ENCODE results near the gene JAZF1.
"Not testable (repeated sequence)": the region's sequence is repeated elsewhere in the genome, so short reads cannot be mapped to it uniquely, and the experiment has no call there.

The JAZF1 gene

DNA sequence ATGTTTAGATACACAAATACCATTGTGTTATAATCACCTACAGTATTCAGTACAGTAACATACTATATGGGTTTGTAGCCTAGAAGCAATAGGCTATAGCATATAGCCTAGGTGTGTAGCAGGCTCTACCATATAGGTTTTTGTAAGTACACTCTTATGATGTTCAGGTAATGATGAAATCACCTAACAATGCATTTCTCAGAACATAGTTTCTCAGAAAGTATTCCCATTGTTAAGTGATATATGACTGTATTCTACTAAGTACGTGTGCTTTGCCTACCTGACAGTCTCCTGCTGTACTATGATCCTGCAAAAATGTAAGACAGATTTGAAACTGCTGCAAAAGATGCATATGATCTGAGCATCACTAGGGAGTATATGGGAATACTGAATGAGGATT, 137.9 kb downstream of the JAZF1 start:
- DNase-seq (ENCODE audit: low read depth in 3 of 3) = no peak

DNA sequence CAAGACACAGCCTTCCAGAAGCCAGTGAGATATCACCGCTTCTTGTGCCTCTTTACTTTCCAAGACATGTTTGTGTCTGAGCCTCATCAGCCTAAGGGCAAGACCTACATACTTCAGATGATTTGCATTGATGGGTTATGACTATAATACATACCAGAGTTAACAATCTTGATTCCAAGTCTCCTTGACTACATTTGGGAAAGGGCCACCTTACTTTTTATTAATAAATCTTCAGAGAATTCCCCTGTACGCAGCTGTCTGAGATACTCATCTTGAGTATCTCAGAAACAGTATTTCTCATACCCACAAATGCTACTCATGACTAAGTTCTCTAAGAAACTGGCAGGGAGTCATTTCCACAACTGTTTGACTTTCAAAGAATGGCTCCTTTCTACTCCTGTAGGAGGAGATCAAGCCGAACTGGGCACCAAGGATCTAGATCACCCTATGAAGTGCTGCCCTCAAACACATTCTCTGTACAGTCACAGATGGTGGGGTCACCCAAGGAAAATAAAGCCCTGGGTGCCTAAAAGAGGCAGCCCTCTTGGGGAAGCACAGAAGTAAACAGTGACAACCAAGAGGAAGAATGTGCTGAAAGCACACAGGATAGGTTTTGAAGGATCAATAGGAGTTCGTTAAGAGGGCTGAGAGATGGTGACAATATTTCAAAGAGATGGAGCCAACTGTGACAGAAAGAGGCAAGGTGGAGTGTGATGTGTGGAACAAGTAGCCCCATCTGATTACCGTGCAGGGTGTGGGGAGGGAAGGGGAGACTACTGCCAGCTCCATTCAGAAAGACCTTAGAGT, 138.9 kb downstream of the JAZF1 start:
- no peak for DNase-seq (ENCODE audit: low read depth in 3 of 3)

DNA sequence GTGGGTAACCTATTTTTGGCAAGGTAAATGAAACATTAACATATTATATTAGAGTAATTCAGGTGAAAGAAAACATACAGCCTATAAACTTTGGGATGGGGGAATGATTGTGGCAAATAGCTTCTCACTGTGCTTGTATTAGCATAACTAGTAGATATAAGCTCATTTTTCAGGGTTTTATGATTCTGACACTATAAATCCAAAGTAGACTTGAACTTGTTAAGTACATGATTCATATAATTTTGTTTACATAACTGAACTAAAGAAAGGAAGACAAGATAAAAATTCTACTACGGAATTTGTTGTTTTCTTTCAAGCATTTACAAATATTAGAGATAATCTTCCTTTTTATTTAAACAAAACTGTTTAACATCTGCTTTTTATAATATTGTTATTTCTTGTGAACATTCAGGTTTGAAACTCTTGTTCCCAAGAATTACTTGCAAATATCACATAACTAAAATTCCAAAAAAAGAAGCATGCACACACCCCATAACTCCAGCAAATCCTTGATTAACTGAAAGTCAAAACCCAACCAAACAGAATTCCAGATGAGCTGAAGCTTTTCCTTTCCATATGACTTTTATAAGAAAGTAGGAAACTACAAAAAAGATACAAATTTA, 142.3 kb downstream of the JAZF1 start:
- no peak for DNase-seq (ENCODE audit: low read depth in 3 of 3)

DNA sequence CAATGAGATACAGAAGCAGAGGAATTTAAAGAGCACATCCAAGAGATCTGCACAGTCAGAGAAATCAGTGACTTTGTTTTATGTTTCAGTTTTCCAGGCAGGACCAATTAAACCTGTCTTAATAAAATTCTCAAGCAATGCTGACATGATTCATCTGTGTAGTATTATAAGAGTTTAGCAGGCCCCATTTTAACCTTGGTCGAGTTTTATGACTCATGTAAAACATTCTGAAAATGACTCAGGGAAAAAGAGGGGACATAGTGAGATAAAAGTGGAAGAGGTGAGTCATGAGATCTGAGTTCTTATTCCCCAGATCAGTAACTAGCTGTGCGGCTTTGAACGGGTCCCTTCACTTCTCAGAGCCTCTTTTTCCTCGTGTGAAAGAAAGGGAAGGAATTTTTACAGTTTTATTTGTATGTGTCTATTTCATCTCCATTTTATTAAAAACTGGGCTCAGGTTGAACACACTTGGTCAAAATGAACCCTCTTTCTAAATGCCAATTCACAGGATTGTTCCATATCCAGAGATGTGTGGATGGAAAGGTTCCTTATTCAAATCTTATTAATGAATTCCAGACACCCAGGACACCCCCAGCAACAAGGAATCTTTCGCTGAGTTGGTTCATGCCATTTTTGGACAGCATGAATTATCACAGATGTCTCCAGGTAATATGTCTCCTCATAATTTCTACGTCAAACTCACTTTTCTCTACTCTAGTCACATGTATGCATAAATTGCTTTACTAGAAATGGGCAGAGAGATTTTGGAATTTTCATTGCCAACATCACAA, 143.2 kb downstream of the JAZF1 start:
- no peak for DNase-seq (ENCODE audit: low read depth in 3 of 3)

DNA sequence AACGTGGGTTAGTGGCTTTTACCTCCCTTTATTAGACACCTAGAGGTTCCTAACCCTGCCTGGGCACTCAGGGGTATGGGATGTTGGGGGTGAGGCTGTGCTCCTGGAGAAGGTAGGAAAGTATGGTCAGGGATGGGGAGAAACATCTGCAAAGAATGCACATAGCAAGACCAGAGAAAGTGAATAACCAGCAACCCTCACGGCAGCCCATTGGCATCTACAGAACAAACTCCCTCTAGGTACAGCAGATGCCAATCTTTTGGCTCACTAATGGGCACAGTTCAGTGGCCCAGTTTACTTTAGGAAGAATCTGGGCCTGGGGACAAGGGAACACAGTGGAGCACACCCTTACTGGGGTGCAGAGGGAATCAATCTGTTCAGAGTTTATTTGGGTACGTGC, 143.9 kb downstream of the JAZF1 start:
- no peak for DNase-seq (ENCODE audit: low read depth in 3 of 3)

DNA sequence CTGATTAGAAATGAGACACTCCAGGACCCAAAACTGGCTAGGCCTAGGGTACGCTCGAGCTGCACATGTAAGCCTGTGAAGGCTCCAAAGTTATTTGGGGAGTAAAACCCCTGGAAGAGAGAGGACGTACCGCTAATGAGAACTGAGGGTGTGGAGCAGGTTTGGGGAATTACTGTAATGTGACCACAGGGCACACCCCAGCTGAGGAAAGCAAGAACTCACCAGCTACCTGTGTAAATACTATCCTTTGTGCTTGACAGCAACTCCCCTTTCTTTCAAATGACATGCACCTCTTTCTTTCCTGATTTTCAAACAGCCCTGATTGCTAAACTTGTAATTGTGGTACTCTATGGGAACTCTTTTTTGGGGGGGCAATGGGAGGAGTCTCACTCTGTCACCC, 147.2 kb downstream of the JAZF1 start:
- no peak for DNase-seq (ENCODE audit: low read depth in 3 of 3)

DNA sequence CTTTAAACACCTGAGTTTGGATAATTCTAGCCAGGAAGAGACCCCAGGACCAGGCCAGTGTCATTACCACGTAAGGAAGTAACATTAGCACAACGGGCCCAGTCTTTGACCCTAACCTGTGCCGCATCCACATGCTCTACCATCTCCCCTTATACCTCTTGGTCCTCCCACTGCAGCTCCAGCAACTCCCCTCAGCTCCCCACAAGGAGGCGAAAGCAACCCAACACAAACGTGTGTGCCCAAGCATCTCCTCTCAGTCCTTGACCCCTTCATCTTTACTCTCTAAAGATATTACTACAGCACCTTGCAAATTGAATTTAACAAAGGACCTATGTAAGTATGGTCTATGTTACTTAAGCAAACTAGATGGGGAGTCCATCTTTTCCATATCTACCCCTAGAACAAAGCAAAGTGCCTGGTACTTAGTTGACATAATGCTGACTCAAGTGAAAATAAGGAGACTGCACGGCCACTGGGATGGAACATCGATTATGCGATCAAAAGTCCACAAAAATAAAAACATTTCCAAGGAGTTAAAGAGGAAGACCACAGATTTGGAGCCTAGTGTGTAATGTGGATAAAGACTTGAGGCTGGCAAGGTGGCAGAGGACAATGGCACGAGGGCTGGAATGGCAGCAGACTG, 147.7 kb downstream of the JAZF1 start:
- DNase-seq (ENCODE audit: low read depth in 3 of 3) = no peak

DNA sequence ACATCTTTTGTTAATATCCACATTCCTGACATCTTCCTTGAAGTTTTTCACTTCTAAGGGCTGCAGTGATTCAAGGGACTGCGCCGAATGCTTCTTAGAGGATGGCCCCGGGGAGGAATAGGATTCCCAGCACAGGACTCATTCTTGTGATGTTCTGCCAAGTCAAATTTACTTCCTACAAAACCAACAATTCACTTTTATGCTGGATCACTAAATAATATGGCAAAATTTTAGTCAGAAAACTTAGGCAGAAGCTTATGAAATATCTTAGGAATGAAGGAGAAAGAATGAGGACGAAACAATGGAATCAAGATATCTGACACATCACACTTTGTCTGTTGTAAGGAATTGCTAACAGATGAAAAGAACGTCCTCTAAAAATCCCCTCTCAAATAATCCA, 151.5 kb downstream of the JAZF1 start:
- DNase-seq (ENCODE audit: low read depth in 3 of 3) = no peak

DNA sequence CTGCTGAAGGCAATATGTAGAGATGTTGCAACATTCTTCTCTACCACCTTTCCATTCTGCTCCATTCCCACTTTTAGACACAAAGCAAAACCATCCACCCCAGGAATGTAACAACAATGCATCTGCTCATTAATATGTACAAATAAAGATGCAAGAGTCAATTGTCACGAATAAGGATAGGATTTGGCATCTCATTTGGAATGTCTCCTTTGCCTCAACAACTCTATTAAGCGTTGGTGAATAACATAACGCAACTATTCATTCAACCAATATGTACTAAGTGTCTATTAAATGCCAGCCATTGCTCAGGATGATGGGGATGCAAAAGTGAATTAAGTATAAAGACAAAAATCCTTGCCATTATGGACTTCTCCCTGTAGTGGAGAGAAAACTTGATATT, 152.1 kb downstream of the JAZF1 start:
- DNase-seq (ENCODE audit: low read depth in 3 of 3) = no peak

DNA sequence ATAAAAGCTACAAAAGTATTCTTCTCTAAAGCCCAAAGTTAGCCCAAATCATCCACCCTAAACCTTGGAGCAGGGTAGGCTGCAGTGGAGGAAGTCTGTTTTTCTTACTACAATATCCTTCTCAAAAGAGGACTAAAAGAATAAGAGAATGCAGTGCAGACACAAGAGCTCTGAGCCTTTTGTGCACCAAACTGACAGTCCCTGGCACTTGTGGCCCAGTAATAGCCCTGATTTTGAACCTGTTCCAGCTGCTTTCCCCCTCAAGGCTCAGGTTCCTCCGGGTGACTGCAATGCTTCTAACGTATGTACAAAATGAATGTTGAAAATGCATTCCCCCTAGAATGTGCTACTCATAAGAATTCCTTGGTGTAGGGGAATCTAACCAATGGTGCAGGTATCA, 154.4 kb downstream of the JAZF1 start:
- no peak for DNase-seq (ENCODE audit: low read depth in 3 of 3)

DNA sequence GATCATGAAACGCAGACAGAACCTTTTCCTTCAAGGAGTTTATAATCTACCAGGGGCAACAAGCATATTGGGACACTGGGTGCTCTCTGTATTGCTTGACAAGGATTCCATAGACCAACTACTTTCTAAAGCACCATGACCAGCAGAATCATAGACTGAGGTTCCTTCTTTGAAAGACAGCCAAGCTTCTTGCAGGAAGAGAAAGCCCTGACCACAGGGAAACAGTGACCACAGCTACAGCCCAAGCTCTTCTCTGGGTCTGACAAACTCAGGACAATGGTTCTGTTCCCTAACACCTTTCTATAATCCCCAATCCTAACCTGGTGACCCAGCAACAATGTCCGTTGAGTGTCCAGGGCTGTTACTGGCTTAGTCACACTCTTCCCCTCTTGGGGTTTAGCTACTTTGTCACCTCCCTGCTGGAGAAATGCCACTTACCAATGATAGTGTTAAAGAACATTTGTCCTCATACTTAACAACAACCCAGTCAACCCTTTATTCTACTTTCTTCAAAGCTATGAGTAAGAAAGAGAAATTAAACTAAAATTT, 155.7 kb downstream of the JAZF1 start:
- no peak for DNase-seq (ENCODE audit: low read depth in 3 of 3)

DNA sequence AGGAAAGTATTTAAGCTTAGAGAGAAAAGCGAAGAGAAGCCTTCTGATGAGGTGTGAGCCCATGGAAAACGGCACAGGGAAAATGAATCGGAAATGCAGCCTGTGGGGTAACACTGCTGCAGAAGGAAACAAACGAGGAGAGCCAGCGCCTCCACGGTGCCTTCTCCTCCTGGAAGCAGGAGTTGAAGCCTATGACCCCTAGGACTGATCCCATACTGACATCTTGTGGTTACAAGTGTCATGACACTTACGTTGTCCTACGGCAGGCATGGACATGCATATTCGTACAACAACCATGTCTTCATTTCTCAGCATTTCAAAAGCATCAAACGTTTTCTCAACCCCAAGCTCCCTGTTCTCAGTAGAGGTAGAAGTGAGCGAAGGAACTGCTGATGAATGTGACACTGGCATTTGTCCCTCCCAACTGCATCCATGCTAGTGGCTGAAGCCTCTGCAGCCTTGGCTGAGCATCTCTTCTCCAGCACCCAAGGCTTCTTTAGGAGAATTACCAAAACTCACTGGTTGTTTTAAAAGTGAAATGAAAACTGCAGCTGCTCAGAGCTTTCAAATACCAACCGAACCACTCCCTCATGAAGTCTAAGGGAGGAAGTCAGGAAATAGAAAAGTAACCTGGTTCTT, 160.2 kb downstream of the JAZF1 start:
- no peak for DNase-seq (ENCODE audit: low read depth in 3 of 3)

DNA sequence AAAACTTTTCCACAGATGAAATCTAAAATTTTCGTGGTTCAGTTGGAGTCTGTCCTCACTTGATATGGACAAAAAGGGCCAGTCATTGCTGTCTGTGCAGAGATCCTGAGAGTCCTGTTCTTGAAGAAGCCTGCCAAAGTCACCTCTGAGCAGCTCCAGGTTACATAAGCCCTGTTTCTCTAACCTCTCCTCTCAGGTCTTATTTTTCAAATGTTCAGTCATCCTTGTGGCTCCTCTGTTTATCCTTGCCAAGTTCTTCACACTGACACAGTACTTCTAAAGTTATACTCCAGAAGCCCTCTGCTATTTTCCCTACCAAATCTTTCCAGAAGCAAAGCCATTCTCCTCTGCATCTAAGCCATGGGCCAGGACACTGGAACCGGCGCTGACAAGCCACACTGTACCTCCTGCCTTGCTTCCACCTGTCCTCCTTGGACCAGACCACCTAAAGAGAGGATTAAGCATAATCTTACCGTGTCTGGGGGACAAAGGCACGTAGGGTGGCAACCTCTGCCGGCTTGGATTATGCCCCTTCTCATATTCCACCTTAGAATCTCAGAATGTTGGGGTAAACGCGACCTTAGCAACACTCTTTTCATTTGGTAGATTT, 161.6 kb downstream of the JAZF1 start:
- DNase-seq (ENCODE audit: low read depth in 3 of 3) = no peak

DNA sequence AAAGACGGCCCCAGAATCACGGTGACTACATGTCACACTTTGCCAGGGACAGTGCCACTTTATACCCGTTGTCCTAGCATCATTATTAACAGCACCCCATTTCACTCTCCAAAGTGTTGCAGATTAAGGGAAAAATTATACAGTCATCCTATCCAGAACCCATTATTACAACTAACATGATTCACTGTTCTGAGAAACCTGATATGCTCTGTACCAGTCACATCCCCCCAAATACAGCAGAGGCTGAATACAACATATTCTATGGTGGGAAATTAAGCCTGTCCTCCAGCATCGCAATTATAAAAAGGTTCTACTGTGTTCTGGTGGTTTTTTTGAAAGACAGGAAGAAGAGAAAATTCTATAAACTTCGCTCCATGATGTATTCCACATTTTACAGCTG, 162.1 kb downstream of the JAZF1 start:
- no peak for DNase-seq (ENCODE audit: low read depth in 3 of 3)

DNA sequence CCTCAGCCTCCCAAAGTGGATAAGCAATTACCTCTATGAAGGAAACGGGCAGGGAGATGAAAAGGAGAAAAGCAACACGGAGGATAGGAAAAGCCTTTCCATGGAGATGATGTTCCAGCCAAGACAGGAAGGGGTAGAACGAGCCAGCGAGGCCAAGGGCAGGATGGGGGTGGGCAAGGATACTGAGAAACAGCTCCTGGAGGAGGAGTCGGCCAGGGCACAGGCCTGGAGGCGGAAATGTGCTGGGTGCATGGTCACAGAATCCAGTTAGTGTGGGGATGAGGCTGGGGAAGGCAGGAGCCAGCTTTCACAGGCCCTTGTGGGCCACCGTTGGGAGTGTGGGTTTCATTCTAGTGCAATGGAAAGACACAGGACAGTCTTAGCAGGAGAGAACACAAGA, 162.6 kb downstream of the JAZF1 start:
- DNase-seq (ENCODE audit: low read depth in 3 of 3) = no peak

DNA sequence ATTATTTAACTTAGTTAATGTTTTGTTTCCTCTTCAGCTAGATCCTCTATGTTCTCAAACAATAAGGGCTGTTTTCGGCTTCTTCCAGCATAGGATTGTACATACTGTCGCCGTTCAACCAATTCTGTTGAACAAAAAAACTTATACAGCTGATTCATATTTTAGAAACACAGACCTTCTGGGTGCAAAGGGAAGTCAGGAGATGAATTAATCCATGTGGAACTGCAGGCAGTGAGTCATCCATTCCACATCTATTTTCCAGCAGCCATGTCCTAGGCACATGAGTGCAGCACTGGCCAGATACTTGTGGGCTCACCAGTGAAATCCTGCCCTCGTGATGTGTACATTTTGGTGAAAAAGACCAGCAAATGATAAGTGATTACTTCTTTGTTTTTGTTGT, 163.2 kb downstream of the JAZF1 start:
- no peak for DNase-seq (ENCODE audit: low read depth in 3 of 3)

DNA sequence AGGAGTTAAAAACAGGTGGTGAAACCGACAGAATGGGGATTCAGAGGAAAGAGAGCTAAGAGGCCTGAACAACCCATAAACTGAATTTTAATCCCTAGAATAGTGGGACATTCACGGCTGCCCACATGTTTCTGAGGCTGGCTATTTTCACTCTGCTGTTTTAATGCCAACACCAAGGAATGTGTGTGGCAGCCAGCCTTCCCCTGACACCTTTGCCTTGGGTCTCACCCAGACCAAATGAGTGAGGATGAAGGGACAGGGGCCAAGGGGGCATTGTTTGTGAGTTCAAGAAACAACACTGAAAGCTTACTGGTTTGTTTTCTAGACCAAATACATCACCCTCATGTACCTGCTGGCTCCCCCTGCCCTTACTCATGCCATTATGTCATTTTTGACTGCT, 164.3 kb downstream of the JAZF1 start:
- no peak for DNase-seq (ENCODE audit: low read depth in 3 of 3)

DNA sequence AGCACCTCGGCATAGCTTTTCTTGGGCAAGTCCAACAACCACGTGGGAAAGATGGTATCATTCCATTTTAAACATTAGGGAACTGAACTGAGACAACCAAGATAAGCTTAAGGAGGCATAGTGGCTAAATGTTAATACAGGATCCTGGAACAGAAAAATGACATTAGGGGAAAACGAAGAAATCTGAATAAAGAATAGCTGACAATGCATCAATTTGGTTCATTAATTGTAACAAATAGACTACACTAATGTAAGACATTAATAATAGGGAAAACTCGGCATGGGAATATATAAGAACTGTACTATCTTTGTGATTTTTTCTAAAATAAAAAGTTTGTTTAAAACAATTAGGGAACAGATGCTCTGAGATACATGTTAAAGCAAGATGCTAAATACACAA, 165.4 kb downstream of the JAZF1 start:
- DNase-seq (ENCODE audit: low read depth in 3 of 3) = no peak

DNA sequence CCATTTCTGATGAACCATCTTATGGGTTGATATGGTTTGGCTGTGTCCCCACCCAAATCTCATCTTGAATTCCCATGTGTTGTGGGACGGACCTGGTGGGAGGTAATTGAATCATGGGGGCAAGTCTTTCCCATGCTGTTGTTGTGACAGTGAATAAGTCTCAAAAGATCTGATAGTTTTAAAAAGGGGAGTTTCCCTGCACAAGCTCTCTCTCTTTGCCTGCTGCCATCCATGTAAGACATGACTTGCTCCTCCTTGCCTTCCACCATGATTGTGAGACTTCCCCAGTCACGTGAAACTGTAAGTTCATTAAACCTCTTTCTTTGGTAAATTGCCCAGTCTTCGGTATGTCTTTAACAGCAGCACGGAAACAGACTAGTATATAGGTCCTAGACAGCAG, 166.3 kb downstream of the JAZF1 start:
- not testable (repeated sequence) for DNase-seq (ENCODE audit: low read depth in 3 of 3)

DNA sequence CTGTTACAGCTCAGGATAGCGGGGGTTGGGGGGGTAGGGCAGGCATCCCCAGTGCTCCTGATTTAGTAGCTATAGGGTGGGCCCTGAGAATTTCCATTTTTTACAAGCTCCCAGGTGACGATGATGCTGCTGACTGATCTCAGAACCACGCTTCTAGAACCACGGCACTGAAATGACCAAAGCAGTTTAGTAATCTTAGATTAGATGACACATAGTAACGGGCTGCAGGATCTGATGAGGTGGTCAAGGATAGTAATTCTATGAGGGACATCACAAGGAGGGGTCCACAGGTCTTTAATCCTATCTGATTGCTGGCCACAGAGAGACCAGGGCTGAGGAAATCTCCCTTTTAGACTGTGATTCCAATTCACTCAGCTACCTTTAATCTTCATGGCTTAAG, 167.2 kb downstream of the JAZF1 start:
- DNase-seq (ENCODE audit: low read depth in 3 of 3) = no peak

DNA sequence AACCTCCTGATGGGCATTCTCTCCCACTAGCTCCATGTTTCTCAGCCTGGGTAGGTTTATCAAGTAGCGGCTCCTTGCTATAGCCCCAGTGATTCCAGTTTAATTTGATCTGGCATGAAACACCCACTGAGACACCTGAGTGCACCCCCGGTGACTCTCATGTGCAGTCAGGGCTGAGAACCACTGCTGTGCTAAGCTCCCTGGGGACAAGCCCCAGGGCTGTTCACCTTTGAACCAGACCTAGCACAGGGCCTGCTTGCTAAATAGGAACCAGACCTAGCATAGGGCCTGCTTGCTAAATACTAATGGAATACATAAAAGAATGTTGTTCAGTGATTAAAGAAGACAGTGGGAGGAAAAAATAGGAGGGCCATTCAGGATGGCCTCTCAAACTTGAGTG, 167.6 kb downstream of the JAZF1 start:
- no peak for DNase-seq (ENCODE audit: low read depth in 3 of 3)
